ENCODE data around the gene AGPAT3. TPM values are rescaled to one million over a fixed set of nuclear protein-coding genes. Genes with fewer than 3 reads are reported as not detected.

AGPAT3 gene
- polyA plus RNA-seq, 1 donor from 2014 or later, result 8.8 TPM

DNA sequence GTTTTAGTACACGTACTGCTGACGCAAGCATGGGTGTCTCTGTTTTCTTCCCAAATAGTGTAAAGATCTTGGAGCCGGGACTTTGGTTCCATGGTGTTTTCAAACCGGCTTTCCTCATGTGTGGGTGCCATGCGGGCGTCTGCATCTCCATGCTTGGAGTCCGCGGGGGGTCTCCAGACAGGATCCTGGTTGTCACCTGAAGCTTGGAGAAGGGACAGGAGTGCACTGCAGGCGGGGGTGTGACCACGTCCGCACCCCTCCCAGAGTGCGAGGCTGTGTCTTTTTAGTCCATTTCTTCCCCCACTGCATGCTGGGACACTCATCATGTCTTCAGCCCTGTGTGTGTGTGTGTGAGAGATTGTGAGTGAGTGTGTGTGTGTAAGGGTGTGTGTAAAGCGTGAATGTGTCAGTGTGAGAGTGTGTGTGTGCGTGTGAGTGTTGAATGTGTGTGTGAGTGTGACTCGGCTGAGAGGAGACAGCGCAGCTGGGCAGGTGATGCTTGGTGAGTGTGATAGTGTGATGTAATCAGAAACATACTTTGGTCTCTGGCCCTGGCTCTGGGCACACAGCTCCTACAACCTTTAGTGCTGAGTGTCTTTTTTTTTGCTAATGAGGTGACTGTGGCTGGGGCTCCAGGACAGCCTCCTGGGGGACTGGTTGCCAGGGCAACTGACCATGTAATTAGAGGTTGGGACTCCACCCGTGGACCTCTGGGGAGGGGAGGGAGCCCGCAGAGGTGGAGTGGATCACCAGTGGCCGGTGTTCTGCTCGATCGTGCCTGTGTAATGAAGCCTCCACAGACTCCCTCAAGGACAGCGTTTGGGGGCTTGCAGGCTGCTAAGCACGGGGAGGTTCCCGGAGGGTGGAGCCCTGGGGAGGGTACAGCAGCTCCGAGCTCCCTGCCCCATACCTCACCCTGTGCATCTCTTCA, 55.1 kb downstream of the AGPAT3 start:
- no peak overlapping the region for H3K27ac Mint-ChIP-seq
- no peaks in the 10 kb centered on the region for H3K9me3 Mint-ChIP-seq
- peak overlapping the region in 1 of 4 donors; percentile 57 for H3K4me3 Mint-ChIP-seq
- peaks cover 34 to 44% (median 40%) of the 10 kb centered on the region in 3 donors for H3K4me1 Mint-ChIP-seq
- H3K27me3 Mint-ChIP-seq, result no peaks in the 10 kb centered on the region
- H3K36me3 Mint-ChIP-seq, result peaks cover 2% of the 10 kb centered on the region

DNA sequence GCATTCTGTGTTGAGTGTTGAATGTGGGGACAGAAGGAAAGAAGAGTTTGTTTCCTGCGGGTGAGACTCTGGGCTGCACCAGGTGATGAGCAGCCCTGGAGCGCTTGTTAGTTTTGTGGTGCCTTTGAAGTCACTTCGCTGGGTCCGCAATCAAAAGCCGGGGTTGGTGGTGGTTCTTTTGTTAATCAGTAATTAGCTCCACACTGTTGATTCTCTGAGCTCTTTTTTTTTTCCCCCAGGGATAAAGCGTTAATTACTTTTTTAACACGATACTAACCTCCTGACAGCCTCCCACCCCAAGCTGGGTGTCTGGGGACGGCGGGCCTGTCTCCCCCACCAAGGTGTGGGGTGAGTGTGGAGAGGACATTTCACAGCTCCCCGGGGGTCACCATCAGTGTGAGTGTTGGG, 56.6 kb downstream of the AGPAT3 start:
- peaks cover 31 to 39% (median 38%) of the 10 kb centered on the region in 3 donors for H3K4me1 Mint-ChIP-seq
- H3K9me3 Mint-ChIP-seq, result no peaks in the 10 kb centered on the region
- peaks cover 2% of the 10 kb centered on the region for H3K36me3 Mint-ChIP-seq
- peak overlapping the region in 2 of 4 donors; percentile 23 to 34 for H3K4me3 Mint-ChIP-seq
- H3K27ac Mint-ChIP-seq, result peak overlapping the region in 1 of 3 donors; percentile 69
- no peaks in the 10 kb centered on the region for H3K27me3 Mint-ChIP-seq

DNA sequence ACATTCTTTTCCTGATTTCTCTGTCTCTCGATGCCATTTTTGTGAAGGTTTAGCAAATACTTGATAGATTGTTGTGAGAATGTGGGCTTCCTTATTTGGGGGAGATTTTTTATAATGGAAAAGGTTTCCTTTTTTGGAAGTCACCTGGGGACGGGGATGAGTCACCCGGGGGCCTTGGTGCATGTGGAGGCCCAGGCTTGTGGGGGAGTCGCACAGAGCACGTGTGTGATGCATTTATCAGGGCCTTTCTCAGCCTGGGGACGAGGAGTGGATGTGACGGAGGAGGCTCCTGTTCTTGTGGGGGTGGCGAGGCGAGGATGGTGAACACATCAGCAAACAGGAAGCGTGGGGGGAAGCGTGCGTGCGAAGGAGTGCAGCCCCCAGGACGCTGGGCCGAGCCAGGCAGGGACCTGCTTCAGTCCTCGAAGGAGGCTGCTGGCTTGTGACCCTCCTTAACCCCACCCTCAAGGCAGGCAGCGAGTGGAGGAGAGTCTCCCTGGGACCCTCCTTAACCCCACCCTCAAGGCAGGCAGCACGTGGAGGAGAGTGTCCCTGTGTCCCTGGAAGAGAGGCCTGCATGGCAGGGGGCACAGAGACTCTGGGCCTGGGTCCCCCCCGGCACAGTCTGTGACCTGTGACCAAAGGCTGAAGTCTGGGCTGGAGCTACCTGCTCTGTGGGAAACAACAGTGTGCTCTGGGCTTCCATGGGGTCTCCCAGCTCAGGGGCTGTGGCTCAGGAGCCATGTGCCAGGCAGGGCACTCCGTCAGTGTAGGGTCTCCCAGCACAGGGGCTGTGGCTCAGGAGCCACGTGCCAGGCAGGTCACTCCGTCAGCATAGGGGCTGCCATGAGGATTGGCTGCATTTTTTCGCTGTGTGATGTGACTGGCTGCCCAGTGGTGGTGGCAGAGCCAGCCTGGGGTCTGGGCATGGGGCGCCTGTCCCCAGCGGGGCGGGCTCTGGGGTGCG, 57.2 kb downstream of the AGPAT3 start:
- peak overlapping the region in 2 of 4 donors; percentile 26 to 53 for H3K4me3 Mint-ChIP-seq
- peaks cover 2% of the 10 kb centered on the region for H3K36me3 Mint-ChIP-seq
- no peaks in the 10 kb centered on the region for H3K27me3 Mint-ChIP-seq
- H3K4me1 Mint-ChIP-seq, result peaks cover 27 to 35% (median 32%) of the 10 kb centered on the region in 3 donors
- H3K9me3 Mint-ChIP-seq, result no peaks in the 10 kb centered on the region
- peak overlapping the region in 2 of 3 donors; percentile 26 to 69 for H3K27ac Mint-ChIP-seq

DNA sequence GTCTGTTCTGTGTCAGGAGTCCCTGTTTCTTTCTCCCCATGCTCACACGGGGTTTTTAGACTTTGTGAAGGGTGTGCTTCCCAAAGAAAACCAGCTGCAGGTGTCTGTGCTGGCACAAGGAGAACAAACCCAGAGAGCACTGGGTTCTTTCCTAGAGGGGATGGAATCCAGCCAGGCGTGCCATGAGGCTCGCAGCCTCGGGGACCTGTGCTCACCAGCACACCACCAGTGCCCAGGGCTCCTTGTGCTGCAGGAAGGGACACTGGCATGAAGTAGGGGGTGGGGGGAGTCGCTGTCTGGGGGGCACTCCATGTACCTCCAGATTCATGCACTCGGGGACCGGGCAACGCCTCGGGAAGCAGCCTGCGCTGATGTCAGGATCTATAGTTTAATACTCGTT, 57.9 kb downstream of the AGPAT3 start:
- H3K27ac Mint-ChIP-seq, result no peak overlapping the region
- no peaks in the 10 kb centered on the region for H3K9me3 Mint-ChIP-seq
- no peaks in the 10 kb centered on the region for H3K27me3 Mint-ChIP-seq
- no peak overlapping the region for H3K4me3 Mint-ChIP-seq
- H3K36me3 Mint-ChIP-seq, result peaks cover 2% of the 10 kb centered on the region
- peaks cover 27 to 34% (median 30%) of the 10 kb centered on the region in 3 donors for H3K4me1 Mint-ChIP-seq

DNA sequence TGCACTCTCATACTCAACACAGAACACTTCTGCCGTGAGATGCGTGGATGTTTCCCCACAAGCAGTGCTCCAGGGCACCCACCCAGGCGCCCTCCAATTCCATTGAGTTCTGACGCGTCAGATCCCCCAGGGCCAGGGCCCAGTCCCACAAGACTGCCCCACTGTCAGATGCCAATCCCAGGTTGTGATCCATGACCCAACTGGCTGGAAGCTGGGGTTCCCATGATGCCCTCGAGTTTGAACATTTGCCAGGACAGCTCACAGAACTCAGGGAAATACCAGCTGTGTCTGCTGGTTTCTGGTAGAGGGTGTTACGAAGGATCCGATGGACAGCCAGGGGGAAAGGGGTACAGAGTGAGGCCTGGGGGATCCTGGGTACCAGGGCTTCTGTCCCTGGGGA, 58.4 kb downstream of the AGPAT3 start:
- no peak overlapping the region for H3K4me3 Mint-ChIP-seq

DNA sequence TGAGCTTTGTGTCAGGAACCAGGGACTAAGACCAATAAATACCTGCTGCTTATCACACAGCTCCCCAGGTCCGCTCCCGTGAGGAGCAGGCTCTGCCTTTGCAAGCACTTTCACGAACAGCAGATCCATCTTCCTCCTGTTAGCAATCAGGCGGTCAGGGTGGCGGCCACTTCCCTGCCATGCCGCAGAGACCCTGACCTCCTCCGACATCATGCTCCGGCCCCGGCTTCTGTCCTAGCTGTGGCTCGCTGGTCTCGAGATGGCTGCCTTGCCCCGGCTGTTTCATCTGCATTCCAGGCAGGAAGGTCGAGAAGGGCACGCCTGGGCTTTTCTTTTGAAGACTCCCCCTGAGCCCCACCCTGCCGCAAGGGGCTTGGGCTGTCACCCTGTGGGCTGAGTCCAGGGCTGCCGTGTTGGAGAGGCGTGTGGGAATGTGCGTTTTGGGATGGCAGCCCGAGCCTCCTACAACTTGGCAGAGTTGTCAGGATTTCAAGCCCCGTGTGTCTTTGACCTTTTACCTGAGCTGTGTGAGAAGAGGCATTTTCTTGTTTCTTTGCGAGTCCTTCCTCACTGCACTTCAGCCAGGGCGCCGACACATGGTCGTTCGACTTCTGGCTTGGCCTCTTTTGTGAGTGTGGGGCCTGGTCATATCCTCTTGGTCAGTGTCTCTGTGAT, 59.5 kb downstream of the AGPAT3 start:
- Mint-ChIP-seq H3K27ac (no peak overlapping the region), H3K4me1 (peaks cover 18 to 29% (median 21%) of the 10 kb centered on the region in 3 donors), H3K36me3 (peaks cover 2% of the 10 kb centered on the region), H3K9me3 (no peaks in the 10 kb centered on the region), H3K4me3 (peak overlapping the region in 1 of 4 donors; percentile 63), H3K27me3 (no peaks in the 10 kb centered on the region)

More for the DNA sequence above, 58.4 kb downstream of the AGPAT3 start:
- Mint-ChIP-seq H3K9me3 (no peaks in the 10 kb centered on the region), H3K4me1 (peaks cover 23 to 32% (median 27%) of the 10 kb centered on the region in 3 donors), H3K27ac (no peak overlapping the region), H3K27me3 (no peaks in the 10 kb centered on the region), H3K36me3 (peaks cover 2% of the 10 kb centered on the region)

DNA sequence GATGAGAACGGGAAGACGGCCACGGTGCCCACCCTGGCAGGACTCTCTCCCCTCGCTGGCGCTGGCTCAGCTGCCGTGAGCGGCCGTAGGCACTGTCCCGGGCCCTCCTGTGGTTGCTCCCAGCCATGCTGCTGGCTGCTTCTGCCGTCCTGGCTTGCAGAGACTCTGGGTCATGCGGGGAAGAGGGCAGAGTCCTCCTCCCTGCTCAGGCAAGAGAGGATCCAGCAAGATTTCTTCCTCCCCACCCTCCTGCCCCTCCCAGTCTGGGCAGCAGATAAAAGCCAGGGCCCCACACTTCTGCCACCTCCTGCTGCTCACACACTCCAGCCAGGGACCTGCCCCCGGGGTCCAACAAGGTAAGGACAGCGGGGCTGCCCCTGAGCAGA, 60.1 kb downstream of the AGPAT3 start:
- Mint-ChIP-seq H3K4me1 (peaks cover 15 to 28% (median 20%) of the 10 kb centered on the region in 3 donors), H3K27me3 (no peaks in the 10 kb centered on the region), H3K9me3 (no peaks in the 10 kb centered on the region), H3K36me3 (peaks cover 2% of the 10 kb centered on the region), H3K27ac (peak overlapping the region in 1 of 3 donors; percentile 39), H3K4me3 (no peak overlapping the region)

DNA sequence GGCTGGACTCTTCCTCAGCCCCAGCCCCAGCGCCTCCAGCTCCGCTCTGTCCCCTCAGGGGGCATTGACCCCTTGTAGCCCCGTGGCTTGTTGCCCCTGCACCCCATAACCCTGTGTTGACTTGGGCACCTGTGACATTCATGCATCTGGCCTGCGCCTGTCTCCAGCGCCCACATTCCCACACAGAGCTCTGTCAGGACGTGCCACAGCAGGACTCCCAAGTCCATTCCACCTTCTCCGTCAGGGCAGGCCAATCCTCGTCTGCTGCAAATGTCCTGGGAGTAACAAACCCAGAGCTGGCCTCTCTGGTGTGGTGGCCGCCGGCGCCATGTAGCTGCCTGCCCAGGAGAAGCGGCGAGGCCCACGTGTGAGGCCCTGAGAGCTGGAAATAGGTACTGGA, 60.6 kb downstream of the AGPAT3 start:
- Mint-ChIP-seq H3K36me3 (peaks cover 2% of the 10 kb centered on the region), H3K9me3 (no peaks in the 10 kb centered on the region), H3K4me1 (peaks cover 13 to 22% (median 15%) of the 10 kb centered on the region in 3 donors), H3K4me3 (no peak overlapping the region), H3K27ac (peak overlapping the region in 1 of 3 donors; percentile 39), H3K27me3 (no peaks in the 10 kb centered on the region)

DNA sequence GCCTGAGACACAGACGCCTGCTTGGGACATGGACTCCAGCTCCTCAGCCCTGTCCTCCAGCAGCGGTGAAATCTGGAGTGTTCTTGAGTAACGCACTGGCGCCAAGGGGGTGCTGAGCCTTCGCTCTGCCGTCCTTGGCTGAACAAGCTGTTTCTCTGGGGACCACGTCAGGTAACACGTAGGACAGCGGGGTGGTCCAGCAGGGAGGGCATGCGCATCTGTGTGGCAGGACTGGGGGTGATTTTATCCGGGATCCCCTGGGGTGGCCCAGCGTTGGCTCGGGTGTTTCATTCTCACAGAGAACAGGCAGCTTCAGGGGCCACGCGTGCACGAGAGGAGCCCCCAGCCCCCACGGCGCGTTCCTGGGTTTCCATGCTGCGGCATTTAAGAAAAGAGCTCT, 61.2 kb downstream of the AGPAT3 start:
- H3K4me3 Mint-ChIP-seq, result no peak overlapping the region
- H3K36me3 Mint-ChIP-seq, result peaks cover 2% of the 10 kb centered on the region
- H3K9me3 Mint-ChIP-seq, result no peaks in the 10 kb centered on the region
- no peak overlapping the region for H3K27ac Mint-ChIP-seq
- H3K4me1 Mint-ChIP-seq, result peaks cover 9 to 18% (median 10%) of the 10 kb centered on the region in 3 donors
- no peaks in the 10 kb centered on the region for H3K27me3 Mint-ChIP-seq

DNA sequence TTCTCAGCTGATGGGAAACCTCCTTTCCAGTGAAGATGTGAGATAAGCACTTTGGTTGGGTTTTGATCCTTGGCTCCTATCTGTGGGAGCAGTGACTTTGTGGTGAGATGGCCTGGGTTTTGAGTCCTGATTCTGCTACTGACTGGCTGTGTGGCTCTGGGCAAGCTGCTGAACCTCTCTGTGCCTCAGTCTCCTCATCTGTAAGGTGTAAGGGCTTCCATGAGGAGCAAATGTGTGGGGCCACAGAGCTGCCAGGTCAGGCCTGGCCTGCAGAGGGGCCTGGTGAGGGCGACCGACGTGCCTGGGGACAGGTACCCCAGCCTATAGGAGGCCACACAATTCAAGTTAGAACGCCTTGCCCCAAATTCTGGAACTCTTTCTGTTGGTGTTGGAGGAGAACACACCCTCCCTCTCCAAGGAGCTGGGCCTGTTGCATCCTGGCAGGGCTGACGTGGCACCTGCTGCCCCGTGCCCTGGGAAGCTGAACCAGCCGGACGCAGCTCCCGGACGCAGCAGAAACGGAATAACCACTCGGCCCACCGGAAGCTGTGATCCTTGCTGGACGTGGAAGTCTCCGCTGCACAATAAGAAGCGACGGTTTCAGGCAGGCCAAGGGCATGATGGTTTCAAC, 62.7 kb downstream of the AGPAT3 start:
- no peak overlapping the region for H3K27ac Mint-ChIP-seq

DNA sequence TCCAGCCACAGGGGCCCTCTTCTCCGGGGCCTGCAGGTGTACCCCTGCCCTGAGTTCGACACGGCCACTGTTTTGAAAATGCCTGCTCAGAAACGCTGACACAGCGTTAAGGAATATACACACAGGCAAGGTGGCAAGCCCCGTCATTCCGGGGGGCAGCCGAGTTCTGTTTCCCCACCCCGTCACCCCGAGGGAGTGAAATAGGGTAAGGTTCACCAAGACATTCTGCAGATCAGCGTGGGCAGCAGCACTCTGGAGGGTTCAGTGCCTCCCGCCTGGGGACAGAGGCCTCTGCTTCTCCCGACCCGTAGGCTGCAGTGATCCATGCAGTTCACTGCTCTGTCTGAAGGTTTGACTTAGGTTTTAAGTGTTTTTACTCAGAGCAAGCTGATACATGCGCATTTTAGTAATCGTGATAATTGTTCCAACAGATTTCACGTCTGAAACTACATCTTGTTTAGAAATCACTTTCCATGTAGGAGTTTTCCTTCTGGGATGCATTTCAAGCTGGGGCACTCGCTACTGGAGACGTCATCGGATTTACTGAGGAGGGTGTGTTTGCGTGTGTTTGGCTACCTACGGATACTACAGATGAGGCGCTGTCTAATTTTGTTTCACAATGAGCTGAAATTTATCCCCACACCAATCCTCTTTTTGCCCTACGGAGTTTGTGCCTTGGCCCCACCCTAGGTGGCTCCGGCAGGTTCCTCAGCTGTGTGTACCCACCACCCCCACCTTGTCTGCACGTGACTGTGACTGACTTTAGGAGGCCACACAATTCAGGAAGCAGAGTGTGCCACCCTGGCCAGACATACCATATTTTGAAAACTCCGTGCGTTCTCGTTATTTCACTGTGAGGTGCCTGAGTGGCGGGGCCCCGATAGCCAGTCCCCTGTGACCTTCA, 63.5 kb downstream of the AGPAT3 start:
- peaks cover 2 to 6% (median 6%) of the 10 kb centered on the region in 3 donors for H3K4me1 Mint-ChIP-seq
- peaks cover 2% of the 10 kb centered on the region for H3K36me3 Mint-ChIP-seq
- H3K4me3 Mint-ChIP-seq, result no peak overlapping the region
- H3K27ac Mint-ChIP-seq, result no peak overlapping the region
- H3K27me3 Mint-ChIP-seq, result no peaks in the 10 kb centered on the region
- no peaks in the 10 kb centered on the region for H3K9me3 Mint-ChIP-seq

More for the DNA sequence above, 62.7 kb downstream of the AGPAT3 start:
- Mint-ChIP-seq H3K4me1 (peaks cover 2 to 6% (median 6%) of the 10 kb centered on the region in 3 donors), H3K9me3 (no peaks in the 10 kb centered on the region), H3K4me3 (no peak overlapping the region), H3K27me3 (no peaks in the 10 kb centered on the region), H3K36me3 (peaks cover 2% of the 10 kb centered on the region)

DNA sequence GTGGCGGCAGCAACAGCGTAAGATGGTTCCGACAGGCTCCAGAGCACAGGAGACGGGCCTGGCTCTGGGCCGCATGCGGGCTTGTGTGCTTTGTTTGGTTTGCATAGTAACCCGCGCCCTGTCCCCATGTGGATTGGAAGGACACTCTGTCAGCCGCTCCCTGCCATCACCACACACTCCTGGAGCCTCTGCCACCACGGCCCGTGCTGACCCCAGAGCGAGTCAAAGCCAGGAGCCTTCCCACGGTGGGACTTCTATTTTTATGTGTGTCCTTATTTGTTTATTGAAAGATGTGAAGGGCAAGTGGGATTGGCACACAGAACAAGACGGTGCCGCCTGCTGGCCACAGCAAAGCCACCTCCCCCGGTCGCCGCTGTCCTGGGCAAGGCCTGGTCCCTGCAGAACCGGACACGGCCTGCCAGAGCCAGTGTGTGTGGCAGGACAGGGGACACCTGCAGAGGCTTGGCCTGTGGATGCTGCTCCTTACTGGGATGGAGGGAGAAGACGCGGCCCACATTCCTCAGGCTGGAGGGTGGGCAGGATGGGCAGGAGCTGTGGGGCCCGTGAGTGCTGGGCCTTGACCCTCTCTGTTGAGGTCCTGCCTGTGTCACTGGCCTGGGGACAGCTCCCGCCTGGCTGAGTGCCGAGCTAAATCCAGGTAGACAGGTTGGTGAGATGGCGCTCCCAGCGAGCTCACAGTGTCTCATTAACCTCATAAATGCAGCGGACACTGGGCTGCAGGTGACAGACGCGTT, 64.4 kb downstream of the AGPAT3 start:
- H3K36me3 Mint-ChIP-seq, result no peaks in the 10 kb centered on the region
- no peak overlapping the region for H3K4me3 Mint-ChIP-seq
- H3K4me1 Mint-ChIP-seq, result peaks cover 2 to 6% (median 4%) of the 10 kb centered on the region in 3 donors
- no peaks in the 10 kb centered on the region for H3K9me3 Mint-ChIP-seq
- no peaks in the 10 kb centered on the region for H3K27me3 Mint-ChIP-seq
- no peak overlapping the region for H3K27ac Mint-ChIP-seq

All from IgD-negative memory B cell (primary cell).